ENCODE results near the gene CTSG.
"Not testable (repeated sequence)": the region's sequence is repeated elsewhere in the genome, so short reads cannot be mapped to it uniquely, and the experiment has no call there.

Gene CTSG

GRCh38 chr14:24525877-24526620 lies 50.0 kb downstream of the CTSG start:
- not testable (repeated sequence) for H3K9ac ChIP-seq (ENCODE audit: low read depth, low read length, poor library complexity); H3K23ac ChIP-seq (ENCODE audit: low read depth, low read length, poor library complexity); H3K18ac ChIP-seq (ENCODE audit: low read length); H3K27ac ChIP-seq (replicated peaks; ENCODE audit: low read length); H3K4me2 ChIP-seq (ENCODE audit: insufficient read depth, low read length, poor library complexity, severe bottlenecking); H2BK120ac ChIP-seq (ENCODE audit: low read depth, low read length); DNase-seq (ENCODE audit: low spot score); H2BK5ac ChIP-seq (ENCODE audit: low read length); H3K14ac ChIP-seq (ENCODE audit: low read length); H2AFZ ChIP-seq (ENCODE audit: low read length); H2AK5ac ChIP-seq (ENCODE audit: low read depth, low read length); H3K36me3 ChIP-seq (replicated peaks in 1 of 2; ENCODE audit: control insufficient read depth in 2 of 2, insufficient read depth in 2 of 2, low read length in 2 of 2); H3K9me3 ChIP-seq (replicated peaks in 1 of 2; ENCODE audit: control insufficient read depth in 2 of 2, insufficient read depth in 1 of 2, low read depth in 1 of 2, low read length in 2 of 2); H3K27me3 ChIP-seq (ENCODE audit: control insufficient read depth in 3 of 3, insufficient read depth in 3 of 3, low read depth in 1 of 3, low read length in 3 of 3); H3K4me1 ChIP-seq (ENCODE audit: control insufficient read depth in 2 of 2, insufficient read depth in 1 of 2, low read depth in 1 of 2, low read length in 2 of 2); H4K91ac ChIP-seq (ENCODE audit: low read depth, low read length, poor library complexity); H4K8ac ChIP-seq (ENCODE audit: low read depth, low read length); H3K79me1 ChIP-seq (ENCODE audit: low read depth, low read length); H3K4ac ChIP-seq (ENCODE audit: low read length); H2BK12ac ChIP-seq (ENCODE audit: low read length); H2BK15ac ChIP-seq (ENCODE audit: low read length); H3K4me3 ChIP-seq (ENCODE audit: low read length in 2 of 2)
- no CpG with 5 or more reads among the region's 15 CpGs for whole genome bisulfite sequencing, 2 donors (ENCODE audit: extremely low coverage in 2 of 2, insufficient read length in 2 of 2, insufficient replicate concordance in 1 of 2)

All from neuronal stem cell (in vitro differentiated cells).